HG03039 (cell line): ENCODE results near the gene OGFOD1.
A peak's percentile ranks its signal among the peaks of the same experiment; 100 is the strongest.

ENCODE experiments used
- ATAC-seq: cut with Tn5 transposase; IDR thresholded peaks from one replicate; pipeline ENCODE4 v1.9.1; 2021; ENCODE audit warnings: mild to moderate bottlenecking, moderate library complexity; ENCODE audit not compliant: unreplicated experiment

Gene OGFOD1

DNA sequence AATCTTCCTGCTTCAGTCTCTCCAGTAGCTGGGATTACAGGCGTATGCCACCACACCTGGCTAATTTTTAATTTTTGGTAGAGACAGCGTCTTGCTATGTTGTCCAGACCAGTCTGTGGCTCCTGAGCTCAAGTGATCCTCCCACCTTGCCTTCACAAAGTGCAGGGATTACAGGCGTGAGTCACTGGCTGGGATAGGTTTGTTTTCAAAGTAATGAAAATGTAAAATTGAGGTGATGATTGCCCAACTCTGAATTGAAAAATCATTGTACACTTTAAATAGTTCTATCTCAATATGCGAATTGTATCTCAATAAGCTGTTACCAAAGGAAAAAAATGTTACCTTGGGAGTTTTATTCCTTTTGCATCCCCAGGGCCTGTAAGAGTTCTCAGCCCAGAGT, 24.8 kb upstream of the OGFOD1 start:
- no peak for ATAC-seq

- ATAC-seq = no peak
These were observed 23.3 kb upstream of the OGFOD1 start for GRCh38 chr16:56428091-56428490.

GRCh38 chr16:56436258-56436657, 15.1 kb upstream of the OGFOD1 start:
- ATAC-seq = no peak

DNA sequence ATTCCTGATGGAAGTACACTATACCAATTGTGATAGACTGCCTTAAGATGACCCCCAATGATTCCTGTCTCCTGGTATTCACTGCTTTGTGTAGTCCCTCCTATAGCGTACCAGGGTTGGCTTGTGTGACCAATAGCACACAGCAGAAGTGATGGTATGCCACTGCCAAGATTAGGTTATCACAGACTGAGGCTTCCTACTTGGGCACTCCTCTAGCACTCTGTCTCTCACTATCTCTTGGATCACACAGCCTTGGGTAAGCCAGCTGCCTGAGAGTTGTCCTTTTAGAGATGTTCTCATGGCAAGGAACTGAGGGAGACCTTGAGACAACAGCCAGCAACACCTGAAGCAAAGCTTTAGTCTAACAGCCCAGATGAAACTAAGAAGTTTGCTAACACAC, 13.3 kb upstream of the OGFOD1 start:
- ATAC-seq = no peak

GRCh38 chr16:56447286-56447685, 4.1 kb upstream of the OGFOD1 start:
- ATAC-seq = no peak

GRCh38 chr16:56448005-56448404, 3.3 kb upstream of the OGFOD1 start:
- no peak for ATAC-seq

DNA sequence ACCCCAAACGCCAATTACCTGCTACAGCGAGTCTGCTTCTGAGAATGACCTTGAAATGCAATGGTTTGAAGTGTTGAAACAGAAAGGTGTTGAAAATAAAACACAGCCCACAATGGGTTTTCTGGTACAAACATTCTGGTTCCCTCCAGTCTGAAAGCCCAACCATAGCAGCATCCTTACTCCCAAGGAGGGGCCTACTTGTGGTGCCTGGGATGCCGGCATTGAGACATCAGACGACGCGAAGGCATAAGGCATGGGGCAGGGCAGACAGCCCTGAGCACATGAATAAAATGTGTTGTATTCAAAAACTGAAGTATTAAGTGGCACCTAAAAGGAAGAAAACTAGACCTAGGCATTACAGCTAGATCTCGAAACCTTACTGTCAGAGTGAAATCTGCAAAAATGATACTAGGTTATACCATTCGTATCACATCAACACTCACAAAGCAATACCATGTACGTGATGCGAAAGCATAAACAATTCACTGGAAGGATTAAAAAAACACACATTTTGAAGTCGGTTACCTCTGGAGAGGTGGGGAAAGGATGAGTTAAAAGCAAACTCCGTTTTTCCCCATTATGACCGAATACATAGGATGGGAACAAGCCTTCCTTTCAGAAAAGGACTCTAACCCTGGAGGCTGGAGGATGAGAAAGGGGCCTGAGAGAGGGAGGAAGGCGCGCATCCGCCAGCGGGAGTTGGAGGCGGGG, 924 bp upstream of the OGFOD1 start:
- ATAC-seq = no peak

- peak; percentile 19 for ATAC-seq
These were observed 667 bp downstream of the OGFOD1 start for GRCh38 chr16:56451753-56452689.

- no peak for ATAC-seq
These were observed 6.6 kb downstream of the OGFOD1 start for GRCh38 chr16:56457927-56458470.

GRCh38 chr16:56460101-56460500, 8.7 kb downstream of the OGFOD1 start:
- ATAC-seq = no peak

DNA sequence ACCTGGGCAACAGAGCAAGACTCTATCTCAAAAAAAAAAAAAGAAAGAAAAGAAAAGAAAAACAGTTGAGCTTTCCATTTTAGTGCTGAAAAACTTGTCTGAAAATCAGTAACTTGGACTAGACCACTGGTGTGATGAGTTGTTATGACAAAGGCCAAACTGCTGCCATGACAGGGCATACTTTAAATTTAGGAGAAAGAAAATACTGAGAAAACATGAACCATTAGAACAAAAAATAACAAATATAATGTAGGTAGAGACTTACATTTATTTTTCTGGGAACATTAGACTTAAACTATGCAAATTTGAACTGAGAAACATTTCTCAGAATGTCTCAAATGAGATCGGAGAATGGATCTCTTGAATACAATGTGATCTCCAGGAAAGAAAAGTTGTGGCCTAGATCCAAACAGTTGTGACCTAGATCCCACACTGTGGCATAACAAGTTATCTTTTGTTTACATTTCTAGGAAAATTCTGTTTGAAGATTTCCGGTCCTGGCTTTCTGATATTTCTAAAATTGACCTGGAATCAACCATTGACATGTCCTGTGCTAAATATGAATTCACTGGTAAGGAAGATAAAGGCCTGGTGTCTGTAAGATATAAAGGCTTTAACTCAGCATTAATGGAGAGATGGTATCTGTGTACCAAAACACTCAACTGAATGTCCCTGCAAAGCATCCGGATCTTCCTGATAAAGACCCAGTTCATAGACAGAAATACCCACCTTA, 10.9 kb downstream of the OGFOD1 start:
- no peak for ATAC-seq

GRCh38 chr16:56463153-56463552, 11.8 kb downstream of the OGFOD1 start:
- ATAC-seq = no peak

GRCh38 chr16:56466344-56466743, 15.0 kb downstream of the OGFOD1 start:
- ATAC-seq = no peak

- no peak for ATAC-seq
These were observed 17.4 kb downstream of the OGFOD1 start for GRCh38 chr16:56468800-56469199.

- ATAC-seq = no peak
These were observed 18.4 kb downstream of the OGFOD1 start for GRCh38 chr16:56469748-56470147.

DNA sequence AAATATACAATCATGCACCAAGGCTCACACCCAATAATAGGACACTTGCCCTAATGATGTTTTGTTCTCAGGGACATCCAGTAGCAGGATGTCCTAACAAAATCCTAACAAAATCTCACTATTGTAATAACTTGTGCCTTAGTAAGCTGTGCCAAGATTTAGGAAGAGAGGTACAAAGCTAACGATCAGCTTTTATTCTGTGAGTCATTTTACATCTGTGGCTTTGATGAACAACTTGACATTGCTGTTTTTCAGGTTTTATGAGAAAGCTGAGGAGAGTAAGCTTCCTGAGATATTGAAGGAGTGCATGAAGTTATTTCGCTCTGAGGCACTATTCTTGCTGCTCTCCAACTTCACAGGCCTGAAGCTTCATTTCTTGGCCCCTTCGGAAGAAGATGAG, 18.9 kb downstream of the OGFOD1 start:
- ATAC-seq = no peak

DNA sequence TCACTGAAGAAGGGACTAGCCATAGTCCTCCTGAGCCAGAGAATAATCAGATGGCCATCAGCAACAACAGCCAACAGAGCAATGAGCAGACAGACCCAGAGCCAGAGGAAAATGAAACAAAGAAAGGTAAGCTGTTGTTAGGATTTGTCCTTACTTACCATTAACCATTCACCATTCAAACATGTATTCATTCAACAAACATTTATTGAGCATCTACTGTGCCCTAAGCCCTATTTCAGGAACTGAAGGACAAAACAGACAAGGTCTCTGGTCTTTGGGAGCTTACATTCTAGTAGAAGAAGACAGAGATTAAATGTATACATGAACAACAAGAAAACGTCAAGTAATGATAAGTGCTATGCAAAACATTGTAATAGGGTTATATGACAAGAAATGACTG, 19.3 kb downstream of the OGFOD1 start:
- ATAC-seq = no peak

DNA sequence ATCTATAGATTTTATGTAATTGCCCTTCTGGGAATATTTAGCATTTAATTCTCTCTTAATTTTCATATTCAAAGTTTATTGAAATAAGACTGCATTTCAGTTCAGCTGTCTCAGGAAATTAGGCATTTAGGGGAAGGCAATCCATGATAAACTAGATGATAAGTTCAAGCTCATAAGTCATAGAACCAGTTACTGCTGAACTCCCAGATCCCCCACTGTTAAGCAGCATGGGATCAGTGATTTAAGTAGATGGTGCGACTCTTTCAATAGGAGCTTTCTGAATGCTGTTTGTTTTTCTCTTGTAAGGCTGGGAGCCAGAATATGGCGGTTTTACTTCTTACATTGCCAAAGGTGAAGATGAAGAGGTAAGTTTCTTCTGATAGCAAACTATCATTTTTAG, 23.8 kb downstream of the OGFOD1 start:
- ATAC-seq = no peak

DNA sequence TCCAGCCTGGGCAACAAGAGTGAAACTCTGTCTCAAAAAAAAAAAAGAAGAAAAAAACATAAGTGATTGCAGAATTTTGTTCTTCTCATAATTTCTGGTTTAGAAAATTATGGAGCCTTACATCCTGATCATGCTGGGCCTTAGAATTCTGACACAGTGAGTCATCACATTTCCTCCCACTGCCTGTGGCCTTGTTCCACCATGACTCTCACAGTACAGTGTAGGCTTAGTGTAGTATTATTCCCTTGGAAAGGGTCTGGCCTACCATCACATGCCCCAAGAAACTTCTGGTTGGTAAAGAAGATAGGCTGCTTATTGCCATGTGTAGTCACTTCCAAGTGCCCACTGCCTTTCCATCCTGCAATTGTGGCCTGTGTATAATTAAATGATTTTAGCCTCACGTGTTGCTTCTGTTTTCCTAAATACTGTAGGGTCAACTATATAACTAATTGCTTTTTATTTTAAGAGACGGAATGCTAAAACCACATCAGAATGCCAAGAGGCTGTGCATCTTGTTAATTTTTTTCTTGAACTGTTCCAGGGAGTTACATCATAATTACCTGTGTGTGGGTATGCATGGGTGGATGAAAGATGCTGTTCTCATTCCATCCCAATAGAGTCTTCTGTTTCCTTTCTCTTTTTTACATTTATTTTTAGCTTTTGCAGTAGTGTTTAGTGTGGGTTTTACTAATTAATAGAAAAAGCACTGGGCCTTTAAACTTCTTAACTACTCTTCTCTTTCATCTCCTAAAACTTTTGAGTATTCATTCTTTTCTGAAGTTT, 25.9 kb downstream of the OGFOD1 start:
- no peak for ATAC-seq

DNA sequence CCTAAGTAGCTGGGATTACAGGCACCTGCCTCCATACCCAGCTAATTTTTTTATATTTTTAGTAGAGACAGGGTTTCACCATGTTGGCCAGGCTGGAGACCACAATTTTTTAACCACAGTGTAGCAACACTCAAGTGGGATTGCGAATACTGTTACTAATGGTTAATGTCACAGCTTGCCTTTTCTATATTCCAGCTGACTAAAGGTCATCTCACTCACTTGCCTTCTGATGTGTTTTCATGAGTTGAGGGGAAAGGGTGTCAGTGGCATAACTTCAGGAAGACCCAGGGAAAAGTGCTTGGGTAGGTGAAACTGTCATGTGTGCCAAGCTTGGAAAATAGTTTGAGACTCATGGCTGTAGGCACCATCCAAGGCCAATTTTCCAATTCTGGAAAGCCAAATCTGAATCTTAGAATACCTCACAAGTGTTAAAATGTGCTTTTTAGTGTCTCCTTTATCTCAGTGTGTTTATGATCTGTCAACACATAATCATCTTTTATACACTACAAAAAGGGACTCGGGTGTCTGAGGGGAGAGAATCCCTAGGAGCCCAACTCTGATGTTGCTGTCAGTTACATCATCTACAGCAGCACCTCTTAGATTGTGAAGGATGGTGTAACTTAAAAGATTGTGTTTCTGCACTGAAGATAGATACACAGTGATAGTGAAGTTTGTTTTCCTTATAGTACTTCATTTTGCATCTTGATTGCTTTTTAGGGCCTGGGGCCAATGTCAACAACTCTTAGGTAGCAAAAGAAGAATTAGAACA, 27.1 kb downstream of the OGFOD1 start:
- no peak for ATAC-seq
